Measurements from ENCODE around the gene ADD1. TPM values are rescaled to one million over a fixed set of nuclear protein-coding genes. Genes with fewer than 3 reads are reported as not detected.

ADD1 gene
- total RNA-seq, 1 experiment from 2014 or later, result 163 TPM

DNA sequence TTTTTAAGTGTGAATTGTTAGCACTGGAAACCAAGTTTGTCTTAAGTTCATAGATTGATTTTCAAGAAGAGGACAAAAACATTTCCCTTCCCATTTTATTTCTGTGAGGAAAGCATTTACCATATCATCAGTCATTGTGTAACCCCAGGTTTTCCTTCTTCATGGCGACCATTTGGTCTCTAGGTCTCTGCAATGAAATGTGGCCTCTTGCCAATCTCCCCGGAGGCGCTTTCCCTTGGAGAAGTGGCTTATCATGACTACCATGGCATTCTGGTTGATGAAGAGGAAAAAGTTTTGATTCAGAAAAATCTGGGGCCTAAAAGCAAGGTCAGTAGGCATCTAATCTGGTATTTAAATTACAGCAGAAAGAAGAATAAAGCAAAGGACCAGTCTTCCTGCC lies 54.4 kb downstream of the ADD1 start:
- H4K20me1 ChIP-seq (ENCODE audit: control insufficient read depth, insufficient read depth, insufficient read length), result no peaks in the 10 kb centered on the region
- H3K79me2 ChIP-seq (ENCODE audit: insufficient read depth, low read length), result no peaks in the 10 kb centered on the region
- Mint-ChIP-seq H3K9me3 (no peaks in the 10 kb centered on the region), H3K36me3 (ENCODE audit: insufficient read depth in 1 of 3, low read depth in 3 of 3) (peaks cover 25 to 82% (median 70%) of the 10 kb centered on the region in 3 experiments), H3K4me3 (no peak overlapping the region), H3K27me3 (ENCODE audit: low read depth) (no peaks in the 10 kb centered on the region), H3K4me1 (no peaks in the 10 kb centered on the region), H3K27ac (peak overlapping the region in 1 of 3 experiments; percentile 13; a peak in 1 of 7 replicates)
- no peak overlapping the region for H3K4ac ChIP-seq (ENCODE audit: low read depth, low read length)
- H3K4me2 ChIP-seq (ENCODE audit: insufficient read depth, insufficient read length, low read length), result no peak overlapping the region
- H2BK15ac ChIP-seq (ENCODE audit: low read depth, low read length), result no peak overlapping the region
- no peak overlapping the region for H2BK5ac ChIP-seq (ENCODE audit: insufficient read length, low read length)
- H3K56ac ChIP-seq (ENCODE audit: insufficient read length, low read depth, low read length), result no peak overlapping the region
- H3K4me1 ChIP-seq (ENCODE audit: insufficient read depth, low read length), result no peaks in the 10 kb centered on the region
- H3K9ac ChIP-seq (ENCODE audit: extremely low read depth, insufficient read length, low read length), result no peak overlapping the region
- H3K9me3 ChIP-seq (ENCODE audit: control insufficient read depth, low read depth, low read length), result no peaks in the 10 kb centered on the region
- H3K23me2 ChIP-seq (ENCODE audit: insufficient read length, low read depth, low read length, poor library complexity, severe bottlenecking), result no peaks in the 10 kb centered on the region
- no peak overlapping the region for H2AK5ac ChIP-seq (ENCODE audit: insufficient read length, low read length)
- no peak overlapping the region for H4K91ac ChIP-seq (ENCODE audit: insufficient read length, low read depth, low read length)
- no peak overlapping the region for H2AFZ ChIP-seq (ENCODE audit: low read length)
- no peaks in the 10 kb centered on the region for H3K27me3 ChIP-seq (ENCODE audit: insufficient read depth, low read length)
- no peak overlapping the region for H4K5ac ChIP-seq (ENCODE audit: insufficient read length, low read depth, low read length)
- no peak overlapping the region for H3K14ac ChIP-seq (ENCODE audit: insufficient read depth, low read length)
- TF ChIP-seq, protein P1, sequence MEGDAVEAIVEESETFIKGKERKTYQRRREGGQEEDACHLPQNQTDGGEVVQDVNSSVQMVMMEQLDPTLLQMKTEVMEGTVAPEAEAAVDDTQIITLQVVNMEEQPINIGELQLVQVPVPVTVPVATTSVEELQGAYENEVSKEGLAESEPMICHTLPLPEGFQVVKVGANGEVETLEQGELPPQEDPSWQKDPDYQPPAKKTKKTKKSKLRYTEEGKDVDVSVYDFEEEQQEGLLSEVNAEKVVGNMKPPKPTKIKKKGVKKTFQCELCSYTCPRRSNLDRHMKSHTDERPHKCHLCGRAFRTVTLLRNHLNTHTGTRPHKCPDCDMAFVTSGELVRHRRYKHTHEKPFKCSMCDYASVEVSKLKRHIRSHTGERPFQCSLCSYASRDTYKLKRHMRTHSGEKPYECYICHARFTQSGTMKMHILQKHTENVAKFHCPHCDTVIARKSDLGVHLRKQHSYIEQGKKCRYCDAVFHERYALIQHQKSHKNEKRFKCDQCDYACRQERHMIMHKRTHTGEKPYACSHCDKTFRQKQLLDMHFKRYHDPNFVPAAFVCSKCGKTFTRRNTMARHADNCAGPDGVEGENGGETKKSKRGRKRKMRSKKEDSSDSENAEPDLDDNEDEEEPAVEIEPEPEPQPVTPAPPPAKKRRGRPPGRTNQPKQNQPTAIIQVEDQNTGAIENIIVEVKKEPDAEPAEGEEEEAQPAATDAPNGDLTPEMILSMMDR (conservative IDR thresholded peaks at IDR 0.05), result no peak
- no peak for DNase-seq
- H3K27ac ChIP-seq (ENCODE audit: insufficient read length, low read depth, low read length), result no peak overlapping the region
- H3K79me1 ChIP-seq (ENCODE audit: insufficient read depth, low read depth, low read length, poor library complexity, severe bottlenecking), result no peaks in the 10 kb centered on the region
- H3K23ac ChIP-seq (ENCODE audit: insufficient read length, low read depth, low read length), result no peak overlapping the region
- H2BK12ac ChIP-seq (ENCODE audit: insufficient read length, low read depth, low read length), result no peak overlapping the region
- no CpG with 5 or more reads among the region's 3 CpGs for WGBS (ENCODE audit: extremely low coverage, insufficient read length, low lambda C conversion rate)
- no peak overlapping the region for H3T11ph ChIP-seq (ENCODE audit: low read length)
- H2BK120ac ChIP-seq (ENCODE audit: low read depth, low read length, poor library complexity, severe bottlenecking), result no peak overlapping the region
- H2BK20ac ChIP-seq (ENCODE audit: low read depth, low read length, poor library complexity, severe bottlenecking), result no peak overlapping the region
- no peak overlapping the region for H3K18ac ChIP-seq (ENCODE audit: insufficient read length, low read depth, low read length)
- no peak overlapping the region for H4K8ac ChIP-seq (replicated peaks; ENCODE audit: insufficient read length, low read depth, low read length)
